Kidney glomerular epithelial cell (primary cell): ENCODE measurements around the gene UNC5B.

Experiments used
- DNase-seq: peaks from one replicate; lab custom pipeline; 2025; lab: John Stamatoyannopoulos, UW

UNC5B gene

GRCh38 chr10:71344154-71344925 lies 132.0 kb downstream of the UNC5B start:
- no peak for DNase-seq

GRCh38 chr10:71344993-71345480 lies 132.7 kb downstream of the UNC5B start:
- no peak for DNase-seq

GRCh38 chr10:71345694-71346093 lies 133.3 kb downstream of the UNC5B start:
- DNase-seq: no peak

GRCh38 chr10:71346731-71347130 lies 134.4 kb downstream of the UNC5B start:
- no peak for DNase-seq

GRCh38 chr10:71347587-71348395 lies 135.4 kb downstream of the UNC5B start:
- no peak for DNase-seq

GRCh38 chr10:71348850-71349249 lies 136.5 kb downstream of the UNC5B start:
- no peak for DNase-seq

GRCh38 chr10:71349406-71349805 lies 137.0 kb downstream of the UNC5B start:
- no peak for DNase-seq

GRCh38 chr10:71351087-71351486 lies 138.7 kb downstream of the UNC5B start:
- no peak for DNase-seq

GRCh38 chr10:71351628-71352319 lies 139.4 kb downstream of the UNC5B start:
- no peak for DNase-seq
